NOMO-1 (cell line): ENCODE measurements around the gene PELI2.
"Not testable (repeated sequence)": the region's sequence is repeated elsewhere in the genome, so short reads cannot be mapped to it uniquely, and the experiment has no call there.

Experiments used
- DNase-seq, 2 experiments: peaks; one replicate each; lab custom pipeline; 2025; ENCODE audit not compliant: unreplicated experiment in 2 of 2; lab: John Stamatoyannopoulos, UW

The PELI2 gene

GRCh38 chr14:56142314-56142713 lies 24.1 kb downstream of the PELI2 start:
- no peak for DNase-seq

GRCh38 chr14:56143025-56143424 lies 24.8 kb downstream of the PELI2 start:
- DNase-seq, result no peak

GRCh38 chr14:56144176-56144575 lies 26.0 kb downstream of the PELI2 start:
- DNase-seq, result no peak

- no peak for DNase-seq
Measured at GRCh38 chr14:56145181-56145769, 27.1 kb downstream of the PELI2 start.

GRCh38 chr14:56145965-56146364 lies 27.8 kb downstream of the PELI2 start:
- no peak for DNase-seq

GRCh38 chr14:56147449-56147848 lies 29.2 kb downstream of the PELI2 start:
- no peak for DNase-seq

- peak; percentile 7 to 65 for DNase-seq
Measured at GRCh38 chr14:56147986-56148901, 30.0 kb downstream of the PELI2 start.

GRCh38 chr14:56149151-56149550 lies 30.9 kb downstream of the PELI2 start:
- no peak for DNase-seq

GRCh38 chr14:56149995-56150394 lies 31.8 kb downstream of the PELI2 start:
- DNase-seq, result no peak

GRCh38 chr14:56150645-56151345 lies 32.6 kb downstream of the PELI2 start:
- no peak for DNase-seq

- DNase-seq, result no peak
Measured at GRCh38 chr14:56152221-56152620, 34.0 kb downstream of the PELI2 start.

GRCh38 chr14:56153267-56153666 lies 35.1 kb downstream of the PELI2 start:
- DNase-seq, result no peak

GRCh38 chr14:56154321-56154720 lies 36.1 kb downstream of the PELI2 start:
- DNase-seq, result no peak

GRCh38 chr14:56156096-56156495 lies 37.9 kb downstream of the PELI2 start:
- DNase-seq, result no peak

GRCh38 chr14:56159066-56159465 lies 40.9 kb downstream of the PELI2 start:
- DNase-seq, result no peak

GRCh38 chr14:56160088-56160487 lies 41.9 kb downstream of the PELI2 start:
- DNase-seq, result no peak

- DNase-seq, result no peak
Measured at GRCh38 chr14:56161658-56162057, 43.4 kb downstream of the PELI2 start.

- no peak for DNase-seq
Measured at GRCh38 chr14:56162476-56162875, 44.3 kb downstream of the PELI2 start.

GRCh38 chr14:56166579-56166978 lies 48.4 kb downstream of the PELI2 start:
- DNase-seq, result not testable (repeated sequence)

- DNase-seq, result no peak
Measured at GRCh38 chr14:56168007-56168616, 49.9 kb downstream of the PELI2 start.

GRCh38 chr14:56170028-56170427 lies 51.8 kb downstream of the PELI2 start:
- DNase-seq, result no peak
